Glomerular endothelial cell (primary cell): ENCODE results near the gene SERPINE2. TPM values are rescaled to one million over a fixed set of nuclear protein-coding genes. Genes with fewer than 3 reads are reported as not detected.

Experiments used
- DNase-seq: peaks from one replicate; pipeline ENCODE4 v3.0.0-alpha.2; 2011; ENCODE audit warnings: low read depth, low spot score; ENCODE audit errors: extremely low read depth
- total RNA-seq: library from RNA; depleted of rRNA; stranded (reverse); fragments of >200 nt; gene quantifications from 2 replicates; pipeline ENCODE4 v1.2.3, GENCODE V29; 2015

The SERPINE2 gene, protein sequence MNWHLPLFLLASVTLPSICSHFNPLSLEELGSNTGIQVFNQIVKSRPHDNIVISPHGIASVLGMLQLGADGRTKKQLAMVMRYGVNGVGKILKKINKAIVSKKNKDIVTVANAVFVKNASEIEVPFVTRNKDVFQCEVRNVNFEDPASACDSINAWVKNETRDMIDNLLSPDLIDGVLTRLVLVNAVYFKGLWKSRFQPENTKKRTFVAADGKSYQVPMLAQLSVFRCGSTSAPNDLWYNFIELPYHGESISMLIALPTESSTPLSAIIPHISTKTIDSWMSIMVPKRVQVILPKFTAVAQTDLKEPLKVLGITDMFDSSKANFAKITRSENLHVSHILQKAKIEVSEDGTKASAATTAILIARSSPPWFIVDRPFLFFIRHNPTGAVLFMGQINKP
- total RNA-seq = 42.8 and 51.3 TPM in 2 replicates

DNA sequence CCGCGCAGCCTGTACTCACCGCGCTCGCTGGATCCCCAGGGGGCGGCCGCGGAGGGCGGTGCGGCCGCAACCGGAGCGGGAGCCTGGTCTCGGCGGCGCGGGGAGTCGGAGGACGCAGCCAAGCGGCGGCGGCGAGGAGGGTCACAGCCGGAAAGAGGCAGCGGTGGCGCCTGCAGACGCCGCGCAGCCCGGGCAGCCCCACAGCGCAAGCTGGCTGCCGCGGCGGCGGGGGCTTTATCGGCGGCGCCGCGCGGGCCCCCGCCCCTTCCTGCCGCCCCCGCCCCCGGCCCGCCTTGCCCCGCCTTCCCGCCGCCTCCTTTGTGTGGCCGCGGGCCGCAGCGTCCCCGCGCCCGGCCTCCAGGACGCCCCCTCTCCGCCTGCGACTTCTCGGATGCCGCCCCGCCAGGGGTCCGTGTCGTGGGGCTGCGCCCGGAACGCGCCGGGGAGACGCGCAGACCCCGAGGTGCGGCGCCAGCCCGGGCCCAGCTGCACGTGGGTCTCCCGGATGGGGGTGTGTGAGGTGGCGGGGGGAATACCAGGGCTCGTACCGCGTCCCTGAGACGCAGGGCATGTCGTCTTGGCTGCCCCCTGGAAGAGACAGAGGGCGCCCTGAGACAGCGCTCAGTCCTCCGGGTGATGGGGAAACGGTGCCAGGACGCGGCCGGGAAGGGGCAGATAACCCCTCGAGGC is at the start of gene SERPINE2:
TSS of gene SERPINE2 (minus strand) at position 207 of the 690 bp plus-strand sequence. CDS start 37,386 bp downstream, outside the sequence.
- no peak for DNase-seq

GRCh38 chr2:224086226-224086914 is 47.3 kb upstream of the SERPINE2 start:
- no peak for DNase-seq

DNA sequence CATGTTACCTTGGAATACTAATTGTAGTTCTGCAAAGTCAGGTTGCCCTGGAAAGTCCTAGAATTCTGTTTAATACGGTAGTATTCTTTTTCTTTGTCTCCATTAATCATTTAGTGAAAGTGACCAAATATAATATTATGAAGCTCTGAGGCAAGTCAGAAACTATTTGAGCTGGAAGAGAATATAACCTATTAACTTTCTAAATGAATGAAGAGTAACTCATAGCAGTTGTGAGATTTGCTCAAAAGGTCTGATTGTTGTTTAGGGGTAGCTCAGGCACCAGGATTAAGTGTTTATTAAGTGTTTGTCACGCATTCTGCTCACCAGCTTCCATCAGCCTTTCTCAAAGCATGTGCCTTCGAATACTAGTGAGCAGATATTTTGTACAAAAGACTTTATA is 46.7 kb upstream of the SERPINE2 start:
- no peak for DNase-seq

DNA sequence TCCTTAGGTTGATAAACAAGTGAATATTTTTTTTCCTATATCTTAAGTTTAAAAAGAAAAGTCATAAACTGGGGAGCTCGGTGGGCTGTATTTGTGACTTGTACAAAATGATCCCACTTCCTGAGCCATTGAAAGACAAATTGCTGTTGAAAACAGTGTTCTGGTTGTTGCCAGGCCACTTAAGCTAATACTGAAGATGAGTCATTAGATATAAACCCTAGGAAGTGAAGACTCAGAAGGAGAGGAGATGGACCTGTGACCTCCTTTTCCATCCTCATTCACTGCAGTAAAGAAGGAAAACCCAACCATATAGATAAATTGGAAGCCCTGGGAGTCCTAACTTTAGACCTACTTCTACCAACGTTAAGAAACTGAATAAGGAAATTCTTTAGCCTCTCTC is 46.2 kb upstream of the SERPINE2 start:
- DNase-seq = no peak

GRCh38 chr2:224084266-224084892 is 45.3 kb upstream of the SERPINE2 start:
- DNase-seq = no peak

DNA sequence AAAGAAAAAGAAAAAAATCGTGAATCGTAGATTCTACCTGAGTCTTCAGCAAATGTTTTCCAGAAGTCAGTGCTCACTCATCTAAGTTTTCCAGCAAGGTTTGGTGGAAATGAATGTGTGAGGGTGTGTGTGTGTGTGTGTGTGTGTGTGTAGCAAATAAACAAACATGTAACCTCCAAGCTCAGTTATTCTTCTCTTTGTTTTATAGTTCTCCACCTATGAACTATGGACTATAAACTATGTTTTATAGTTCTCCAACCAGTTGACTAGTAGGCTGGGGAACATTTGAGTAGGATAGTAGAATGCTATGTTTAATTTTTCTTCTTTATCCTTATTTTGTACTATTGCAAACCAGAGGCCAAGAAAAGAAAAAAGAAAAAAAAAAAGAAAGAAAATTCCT is 44.6 kb upstream of the SERPINE2 start:
- no peak for DNase-seq

DNA sequence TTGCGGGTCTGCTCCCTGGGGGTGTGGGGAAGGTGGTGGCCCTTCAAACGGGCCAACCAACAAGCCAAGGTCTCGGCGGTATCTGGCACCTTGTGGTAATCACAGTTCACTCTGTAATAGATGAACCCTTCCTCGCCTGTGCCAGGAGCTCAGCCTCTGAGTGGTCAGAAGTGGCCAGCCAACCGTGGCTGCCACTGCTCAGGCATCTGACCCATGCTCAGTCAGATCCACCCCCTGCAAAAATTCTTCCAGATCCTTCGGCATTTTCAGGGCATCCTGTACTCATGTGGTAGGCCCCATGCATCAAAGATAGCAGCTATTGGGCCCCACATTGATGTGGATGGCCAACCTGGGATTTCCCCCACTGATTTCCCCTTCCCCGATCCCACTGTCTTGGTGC is 39.6 kb upstream of the SERPINE2 start:
- DNase-seq = no peak

- DNase-seq = no peak
These were observed 38.9 kb upstream of the SERPINE2 start for GRCh38 chr2:224077773-224078507.

DNA sequence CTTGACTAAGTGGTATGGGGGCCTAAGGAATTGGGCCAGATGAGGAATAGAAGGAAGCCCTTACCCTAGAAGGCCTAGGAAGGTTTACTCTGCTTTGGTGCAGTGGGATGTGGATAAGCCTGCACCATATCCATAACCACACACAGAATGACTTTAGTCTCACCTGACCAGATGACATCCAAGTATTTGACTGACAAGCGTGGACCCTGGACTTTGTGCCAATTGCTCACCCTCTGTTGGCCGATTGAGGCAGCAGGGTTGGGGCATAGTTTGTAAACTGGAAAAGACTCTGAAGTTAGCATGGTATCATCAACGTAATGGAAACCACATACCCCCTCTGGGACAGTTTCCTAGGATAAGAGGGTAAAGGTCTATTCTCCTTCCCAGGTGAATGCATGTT is 36.5 kb upstream of the SERPINE2 start:
- DNase-seq = no peak

- DNase-seq = no peak
These were observed 34.6 kb upstream of the SERPINE2 start for GRCh38 chr2:224073676-224074075.

DNA sequence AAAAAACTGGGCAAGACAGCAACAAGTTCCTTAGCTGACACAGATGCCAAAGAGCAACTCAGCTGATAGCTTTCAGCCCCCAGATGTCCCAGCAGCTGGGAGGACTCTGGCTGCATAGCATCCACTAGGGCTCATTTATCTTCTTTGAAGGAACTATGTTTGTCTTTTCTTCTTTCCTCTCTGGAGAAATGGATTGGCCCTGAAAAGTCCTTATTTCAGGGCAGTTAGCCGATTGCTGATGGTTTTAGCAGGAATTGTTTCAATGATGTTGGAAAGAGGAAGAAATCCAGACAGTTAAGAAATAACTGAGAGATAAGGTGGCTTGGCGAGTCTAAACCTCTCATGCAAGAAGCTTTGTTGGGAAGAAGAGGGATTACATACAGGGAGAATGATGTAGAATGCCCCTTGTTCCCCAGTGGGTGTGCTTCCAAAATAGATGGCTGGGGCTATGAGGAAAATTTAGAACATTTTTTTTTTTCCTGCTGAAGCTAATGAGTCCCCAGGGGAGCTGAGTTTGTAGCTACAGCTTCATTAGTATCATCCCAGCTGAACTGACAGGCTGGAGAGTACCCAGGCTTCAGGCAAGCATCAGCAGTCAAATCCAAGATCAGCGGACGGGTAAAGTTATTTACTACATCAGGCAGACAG is 33.6 kb upstream of the SERPINE2 start:
- no peak for DNase-seq

GRCh38 chr2:224069172-224069571 is 30.1 kb upstream of the SERPINE2 start:
- DNase-seq = no peak

DNA sequence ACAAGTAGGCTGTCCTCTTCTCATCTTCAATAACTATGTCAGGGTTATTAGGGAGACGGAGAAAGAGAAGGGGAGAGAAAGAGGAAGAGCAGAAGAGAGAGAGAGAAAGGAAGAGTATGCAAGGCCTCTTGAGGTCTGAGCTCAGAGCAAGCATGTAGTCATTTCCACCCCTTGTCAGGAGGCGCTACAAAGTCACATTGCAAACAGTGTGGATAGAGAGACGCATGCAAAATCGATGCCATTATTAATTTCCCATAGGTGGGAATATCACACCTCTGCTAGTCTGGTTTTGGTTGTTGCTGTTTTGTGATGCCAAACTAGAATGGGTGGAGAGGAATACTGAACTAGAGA is 24.2 kb upstream of the SERPINE2 start:
- DNase-seq = no peak

DNA sequence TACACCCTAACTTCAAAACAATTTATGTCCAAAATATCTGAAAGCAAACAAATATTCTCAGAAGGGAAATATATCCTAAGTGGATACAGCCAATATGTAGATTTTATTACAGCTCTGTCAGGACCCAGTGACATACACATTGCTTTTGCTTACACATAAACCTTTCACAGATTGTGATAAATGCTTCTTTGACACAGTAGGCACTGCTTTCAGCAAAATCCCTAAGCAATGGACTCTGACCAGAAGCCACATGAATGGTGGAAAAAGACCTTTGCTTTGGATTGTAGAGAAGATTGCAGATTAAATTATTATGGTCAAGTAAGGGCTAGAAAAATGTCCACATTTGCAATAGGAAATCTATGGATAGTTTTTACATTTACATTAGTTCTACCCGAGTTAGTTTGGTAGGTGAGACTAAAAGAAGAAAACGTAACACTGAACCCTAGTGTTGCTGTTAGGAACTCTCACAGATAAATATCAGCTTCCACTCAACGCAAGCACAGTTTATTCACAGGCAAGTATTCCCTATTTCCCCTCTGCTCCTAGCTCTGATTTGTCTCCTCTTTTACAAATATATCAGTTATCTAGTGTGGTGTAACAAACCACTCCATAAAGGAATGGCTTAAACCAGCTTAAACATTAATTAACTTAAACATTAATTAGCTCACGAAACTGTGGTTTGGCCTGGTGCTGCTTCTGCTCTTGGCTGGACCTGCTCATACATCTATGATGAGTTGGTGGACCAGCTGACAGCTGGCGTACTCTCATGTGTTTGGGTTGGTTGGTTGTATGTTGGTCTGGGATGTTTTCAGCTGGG is 23.6 kb upstream of the SERPINE2 start:
- DNase-seq = no peak

- DNase-seq = no peak
These were observed 21.8 kb upstream of the SERPINE2 start for GRCh38 chr2:224060783-224061482.

GRCh38 chr2:224059178-224059577 is 20.1 kb upstream of the SERPINE2 start:
- no peak for DNase-seq

GRCh38 chr2:224058048-224058775 is 19.1 kb upstream of the SERPINE2 start:
- DNase-seq = no peak

DNA sequence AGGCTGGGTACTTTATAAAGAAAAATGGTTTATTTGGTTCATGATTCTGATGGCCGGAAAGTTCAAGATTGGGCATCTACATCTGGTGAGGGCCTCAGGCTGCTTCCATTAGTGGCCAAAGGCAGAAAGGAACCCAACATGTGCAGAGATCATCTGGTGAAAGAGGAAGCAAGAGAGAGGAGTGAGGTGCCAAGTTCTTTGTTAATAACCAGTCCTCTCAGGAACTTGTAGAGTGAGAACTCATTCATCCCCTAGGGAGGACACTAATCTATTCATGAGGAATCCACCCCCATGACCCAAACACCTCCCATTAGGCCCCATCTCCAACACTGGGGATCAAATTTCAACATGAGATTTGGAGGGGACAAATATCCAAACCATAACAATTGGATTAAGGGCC is 17.8 kb upstream of the SERPINE2 start:
- no peak for DNase-seq
